ENCODE measurements around the gene DCPS. TPM values are rescaled to one million over a fixed set of nuclear protein-coding genes. Genes with fewer than 3 reads are reported as not detected.
"Not testable (repeated sequence)": the region's sequence is repeated elsewhere in the genome, so short reads cannot be mapped to it uniquely, and the experiment has no call there.

Gene DCPS, protein sequence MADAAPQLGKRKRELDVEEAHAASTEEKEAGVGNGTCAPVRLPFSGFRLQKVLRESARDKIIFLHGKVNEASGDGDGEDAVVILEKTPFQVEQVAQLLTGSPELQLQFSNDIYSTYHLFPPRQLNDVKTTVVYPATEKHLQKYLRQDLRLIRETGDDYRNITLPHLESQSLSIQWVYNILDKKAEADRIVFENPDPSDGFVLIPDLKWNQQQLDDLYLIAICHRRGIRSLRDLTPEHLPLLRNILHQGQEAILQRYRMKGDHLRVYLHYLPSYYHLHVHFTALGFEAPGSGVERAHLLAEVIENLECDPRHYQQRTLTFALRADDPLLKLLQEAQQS
- 1 to 10 TPM; 7.6 to 10.0 (median 9.3) TPM for total RNA-seq
- 10 to 100 TPM in 2 of 3 donors, 1 to 10 TPM in 1; 9.0 to 30.0 (median 15.0) TPM for polyA plus RNA-seq

DNA sequence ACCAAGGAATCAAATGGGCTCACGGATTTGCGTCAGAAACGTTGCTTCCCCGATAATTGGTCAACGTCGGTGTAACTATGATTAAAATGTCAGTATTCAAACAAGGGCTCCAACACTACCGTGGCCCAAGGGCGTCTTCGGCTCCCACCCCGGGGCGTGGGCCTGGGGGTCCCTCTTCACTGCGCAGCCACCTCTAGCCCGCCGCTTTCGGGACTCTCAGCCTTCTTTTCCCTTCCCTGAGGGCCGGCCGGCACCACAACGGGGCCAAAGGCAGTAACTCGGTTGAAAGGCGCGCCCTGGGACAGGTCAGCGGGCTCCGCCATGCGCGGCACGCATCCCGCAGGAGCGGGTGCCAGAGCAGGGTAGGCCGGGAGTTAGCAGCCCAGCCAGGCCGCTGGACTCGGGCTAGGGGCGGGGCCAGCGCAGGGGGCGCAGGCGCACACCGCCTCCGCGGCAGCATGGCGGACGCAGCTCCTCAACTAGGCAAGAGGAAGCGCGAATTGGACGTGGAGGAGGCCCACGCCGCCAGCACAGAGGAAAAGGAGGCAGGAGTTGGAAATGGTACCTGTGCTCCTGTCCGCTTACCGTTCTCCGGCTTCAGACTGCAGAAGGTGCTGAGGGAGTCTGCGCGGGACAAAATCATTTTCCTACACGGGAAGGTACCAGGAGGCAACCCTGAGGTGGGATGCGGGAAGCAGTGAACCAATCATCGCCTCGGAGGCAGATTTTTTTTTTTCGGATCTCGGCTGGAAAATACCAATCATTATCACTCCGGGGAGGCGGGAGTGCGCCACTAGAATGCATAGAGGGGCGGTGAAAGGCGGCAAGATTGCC is at the start of gene DCPS:
TSS of gene DCPS (plus strand) at position 438 of the 834 bp plus-strand sequence. CDS start at position 459, 21 bp downstream.
- H3K4me1 ChIP-seq, result peaks cover 0 to 14% (median 11%) of the 10 kb centered on the region in 4 donors
- no peaks in the 10 kb centered on the region for H3K9me3 ChIP-seq
- H3K4me3 ChIP-seq, result peak within 1 kb of the TSS; percentile 50 to 57 (median 55)
- TF ChIP-seq POLR2AphosphoS5 (IDR thresholded peaks at IDR 0.05) (peak; percentile 39 to 82 (median 75)), EP300 (IDR thresholded peaks at IDR 0.05) (peak in 1 of 4 donors; percentile 3), POLR2A (IDR thresholded peaks at IDR 0.05) (peak; percentile 16 to 61)
- TF ChIP-seq, protein P1, sequence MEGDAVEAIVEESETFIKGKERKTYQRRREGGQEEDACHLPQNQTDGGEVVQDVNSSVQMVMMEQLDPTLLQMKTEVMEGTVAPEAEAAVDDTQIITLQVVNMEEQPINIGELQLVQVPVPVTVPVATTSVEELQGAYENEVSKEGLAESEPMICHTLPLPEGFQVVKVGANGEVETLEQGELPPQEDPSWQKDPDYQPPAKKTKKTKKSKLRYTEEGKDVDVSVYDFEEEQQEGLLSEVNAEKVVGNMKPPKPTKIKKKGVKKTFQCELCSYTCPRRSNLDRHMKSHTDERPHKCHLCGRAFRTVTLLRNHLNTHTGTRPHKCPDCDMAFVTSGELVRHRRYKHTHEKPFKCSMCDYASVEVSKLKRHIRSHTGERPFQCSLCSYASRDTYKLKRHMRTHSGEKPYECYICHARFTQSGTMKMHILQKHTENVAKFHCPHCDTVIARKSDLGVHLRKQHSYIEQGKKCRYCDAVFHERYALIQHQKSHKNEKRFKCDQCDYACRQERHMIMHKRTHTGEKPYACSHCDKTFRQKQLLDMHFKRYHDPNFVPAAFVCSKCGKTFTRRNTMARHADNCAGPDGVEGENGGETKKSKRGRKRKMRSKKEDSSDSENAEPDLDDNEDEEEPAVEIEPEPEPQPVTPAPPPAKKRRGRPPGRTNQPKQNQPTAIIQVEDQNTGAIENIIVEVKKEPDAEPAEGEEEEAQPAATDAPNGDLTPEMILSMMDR (IDR thresholded peaks at IDR 0.05), result no peak
- 2 to 3% methylated on average over 61 of the region's 61 CpGs for WGBS, 2 donors
- DNase-seq, result peak; percentile 94
- intact Hi-C loops (cut with DNase I), result no loop called here
- H3K27ac ChIP-seq, result peak within 1 kb of the TSS; percentile 87 to 92 (median 88)
- H3K36me3 ChIP-seq, result peaks cover 0 to 14% (median 0%) of the 10 kb centered on the region in 4 donors
- no peaks in the 10 kb centered on the region for H3K27me3 ChIP-seq

DNA sequence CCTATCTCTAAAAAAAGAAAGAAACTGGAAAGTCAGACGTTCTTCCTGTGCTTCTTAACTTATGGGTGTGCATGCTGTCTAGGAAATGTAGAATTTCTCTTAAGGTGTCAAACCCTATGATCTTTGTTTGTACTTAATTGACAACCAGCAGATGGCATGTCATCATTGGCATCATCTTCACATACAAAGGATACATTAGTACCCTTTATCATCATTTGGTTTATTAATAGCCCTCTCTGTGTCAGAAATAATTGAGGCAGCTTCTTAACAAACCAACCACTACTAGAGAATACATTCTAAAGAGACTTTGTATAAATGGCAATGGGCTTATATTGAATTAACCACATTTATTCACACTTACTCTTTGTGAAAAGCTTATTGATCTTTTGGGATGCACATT is 49.0 kb upstream of the DCPS start:
- intact Hi-C loops (cut with DNase I), result no loop called here
- no peaks in the 10 kb centered on the region for H3K4me1 ChIP-seq
- no peaks in the 10 kb centered on the region for H3K27me3 ChIP-seq
- H3K27ac ChIP-seq, result no peak overlapping the region
- WGBS, 2 donors, result 68 to 81% methylated on average over 1 of the region's 1 CpG
- H3K9me3 ChIP-seq, result no peaks in the 10 kb centered on the region
- H3K4me3 ChIP-seq, result no peak overlapping the region
- H3K36me3 ChIP-seq, result peaks cover 6 to 49% (median 7%) of the 10 kb centered on the region in 4 donors
- TF ChIP-seq EP300 (IDR thresholded peaks at IDR 0.05), result no peak
- no peak for TF ChIP-seq POLR2AphosphoS5 (IDR thresholded peaks at IDR 0.05)
- TF ChIP-seq, protein P1 (IDR thresholded peaks at IDR 0.05), result no peak
- TF ChIP-seq POLR2A (IDR thresholded peaks at IDR 0.05), result no peak
- DNase-seq, result no peak

DNA sequence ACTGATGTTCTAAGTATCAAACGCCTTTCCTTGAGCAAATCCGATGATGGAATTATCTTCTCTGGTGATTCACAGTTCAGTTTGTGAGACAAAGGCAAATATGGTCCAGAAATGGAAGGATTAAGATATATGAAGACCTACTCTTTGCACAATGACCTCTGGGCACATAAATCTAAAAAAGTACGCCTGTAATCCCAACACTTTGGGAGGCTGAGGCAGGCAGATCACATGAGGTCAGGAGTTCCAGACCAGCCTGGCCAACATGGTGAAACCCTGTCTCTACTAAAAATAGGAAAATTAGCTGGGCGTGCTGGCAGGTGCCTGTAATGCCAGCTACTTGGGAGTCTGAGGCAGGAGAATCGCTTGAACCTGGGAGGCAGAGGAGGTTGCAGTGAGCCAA is 48.4 kb upstream of the DCPS start:
- peaks cover 6 to 45% (median 7%) of the 10 kb centered on the region in 4 donors for H3K36me3 ChIP-seq
- H3K4me3 ChIP-seq; intact Hi-C loops (cut with DNase I); H3K27me3 ChIP-seq; DNase-seq; H3K4me1 ChIP-seq; H3K9me3 ChIP-seq; H3K27ac ChIP-seq: not testable (repeated sequence)
- WGBS, 2 donors, result 95 to 96% methylated on average over 5 of the region's 5 CpGs

DNA sequence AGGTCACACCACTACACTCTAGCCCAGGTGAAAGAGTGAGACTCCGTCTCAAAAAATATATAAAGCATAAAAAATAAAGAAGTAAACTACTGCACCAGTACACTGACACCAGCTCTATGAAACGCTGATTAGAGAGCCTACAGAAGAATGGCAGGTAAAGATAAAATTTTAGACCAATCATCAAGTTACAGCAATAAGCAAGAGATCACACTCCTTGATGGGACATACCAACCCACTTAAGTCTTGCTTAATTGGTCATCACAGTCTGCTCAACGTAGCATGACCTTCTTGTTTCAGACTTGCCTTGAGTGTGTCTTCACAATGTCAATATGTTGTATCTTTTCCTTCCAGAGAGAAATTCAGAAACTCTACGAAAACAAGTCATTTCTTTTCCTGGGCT is 47.6 kb upstream of the DCPS start:
- no peak for DNase-seq
- Histone ChIP-seq H3K36me3 (peaks cover 6 to 43% (median 7%) of the 10 kb centered on the region in 4 donors), H3K4me3 (no peak overlapping the region), H3K27me3 (no peaks in the 10 kb centered on the region), H3K4me1 (no peaks in the 10 kb centered on the region), H3K9me3 (no peaks in the 10 kb centered on the region), H3K27ac (no peak overlapping the region)
- 94 to 96% methylated on average over 4 of the region's 4 CpGs for WGBS, 2 donors
- intact Hi-C loops (cut with DNase I), result no loop called here
- TF ChIP-seq, protein P1 (IDR thresholded peaks at IDR 0.05), result no peak
- no peak for TF ChIP-seq POLR2AphosphoS5 (IDR thresholded peaks at IDR 0.05)
- TF ChIP-seq EP300 (IDR thresholded peaks at IDR 0.05), result no peak
- TF ChIP-seq POLR2A (IDR thresholded peaks at IDR 0.05), result no peak

DNA sequence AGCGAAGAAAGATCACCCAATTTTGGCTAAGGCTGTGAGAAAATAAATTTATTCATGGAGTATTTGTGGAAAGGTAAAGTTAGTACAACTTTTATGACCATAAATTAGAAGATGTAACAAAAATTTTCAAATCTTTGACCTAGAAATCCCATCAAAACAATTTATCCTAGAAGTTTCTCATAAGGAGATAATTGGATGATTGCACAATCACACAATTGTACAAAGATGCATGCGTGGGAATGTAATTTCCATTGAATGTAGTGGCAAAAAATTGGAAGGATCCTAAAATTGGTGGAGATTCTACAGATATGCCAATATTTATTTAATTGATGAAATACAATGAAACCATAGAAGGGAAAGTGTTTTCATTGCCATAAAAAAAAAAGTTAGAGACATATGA is 46.7 kb upstream of the DCPS start:
- Histone ChIP-seq H3K4me1 (no peaks in the 10 kb centered on the region), H3K4me3 (no peak overlapping the region), H3K27ac (no peak overlapping the region), H3K36me3 (peaks cover 6 to 52% (median 10%) of the 10 kb centered on the region in 4 donors), H3K9me3 (no peaks in the 10 kb centered on the region), H3K27me3 (no peaks in the 10 kb centered on the region)
- TF ChIP-seq EP300 (IDR thresholded peaks at IDR 0.05) (no peak), POLR2A (IDR thresholded peaks at IDR 0.05) (no peak), POLR2AphosphoS5 (IDR thresholded peaks at IDR 0.05) (no peak)
- TF ChIP-seq, protein P1 (IDR thresholded peaks at IDR 0.05), result no peak
- intact Hi-C loops (cut with DNase I), result no loop called here
- 91 to 92% methylated on average over 2 of the region's 2 CpGs for WGBS, 2 donors
- DNase-seq, result no peak

Measured in sigmoid colon (tissue), 7 donors.